Liver (tissue), 9 donors: ENCODE data around the gene CIZ1. TPM values are rescaled to one million over a fixed set of nuclear protein-coding genes. Genes with fewer than 3 reads are reported as not detected.

Experiments used
- DNase-seq: peaks from one replicate; pipeline ENCODE4 v3.0.0-alpha.2; 2017; ENCODE audit warnings: low spot score
- H3K27ac ChIP-seq, 2 donors: one replicate each; pipeline ENCODE4 v1.7.0; 2013; ENCODE audit warnings: inconsistent platforms in 2 of 2, low read length in 2 of 2, control low read depth in 1 of 2, low read depth in 1 of 2, mild to moderate bottlenecking in 1 of 2
- H3K27me3 ChIP-seq, 4 donors: one replicate each; pipeline versions ENCODE4 v1.6.1 to v1.7.0; 2013; ENCODE audit warnings: low read length in 3 of 4, inconsistent platforms in 1 of 4, mild to moderate bottlenecking in 1 of 4, moderate library complexity in 1 of 4; ENCODE audit not compliant: control insufficient read depth in 4 of 4, insufficient read depth in 4 of 4
- H3K36me3 ChIP-seq, 4 donors: one replicate each; pipeline versions ENCODE4 v1.6.1 to v1.7.0; 2013; ENCODE audit warnings: low read length in 3 of 4, mild to moderate bottlenecking in 3 of 4, low read depth in 1 of 4, moderate library complexity in 1 of 4; ENCODE audit not compliant: control insufficient read depth in 4 of 4, insufficient read depth in 3 of 4
- H3K4me1 ChIP-seq, 4 donors: one replicate each; pipeline versions ENCODE4 v1.6.1 to v1.7.0; 2013; ENCODE audit warnings: low read length in 3 of 4, mild to moderate bottlenecking in 3 of 4, moderate library complexity in 1 of 4; ENCODE audit not compliant: control insufficient read depth in 4 of 4, insufficient read depth in 4 of 4
- H3K4me3 ChIP-seq, 3 donors: one replicate each; pipeline versions ENCODE4 v1.6.1 to v1.7.0; 2013; ENCODE audit warnings: low read length in 3 of 3, control low read depth in 1 of 3, low read depth in 1 of 3, mild to moderate bottlenecking in 1 of 3
- H3K9ac ChIP-seq, 2 donors: one replicate each; pipeline ENCODE4 v1.7.0; 2013; ENCODE audit warnings: low read length in 2 of 2, mild to moderate bottlenecking in 2 of 2, moderate library complexity in 2 of 2, control low read depth in 1 of 2, low read depth in 1 of 2
- H3K9me3 ChIP-seq, 4 donors: one replicate each; pipeline versions ENCODE4 v1.6.1 to v1.7.0; 2013; ENCODE audit warnings: low read length in 3 of 4; ENCODE audit not compliant: control insufficient read depth in 4 of 4
- ATF3 ChIP-seq: IDR thresholded peaks from 2 replicates; pipeline ENCODE4 v1.6.1; 2016; ENCODE audit warnings: antibody characterized with exemption
- CTCF ChIP-seq: fragments of 150-350 bp; IDR thresholded peaks from 2 replicates; pipeline ENCODE4 v1.5.1; 2017; ENCODE audit warnings: improper control_type of control experiment, low read depth, low read length; ENCODE audit not compliant: missing input control
- EGR1 ChIP-seq, 2 donors: IDR thresholded peaks; 2 replicates each; pipeline ENCODE4 v1.6.1; 2016 to 2018; ENCODE audit warnings: antibody characterized with exemption in 2 of 2, low read depth in 2 of 2
- FOXA1 ChIP-seq: IDR thresholded peaks from 2 replicates; pipeline ENCODE4 v1.6.1; 2016; ENCODE audit warnings: antibody characterized with exemption
- FOXA2 ChIP-seq: IDR thresholded peaks from 2 replicates; pipeline ENCODE4 v1.6.1; 2016; ENCODE audit warnings: antibody characterized with exemption
- GABPA ChIP-seq, 2 donors: IDR thresholded peaks in 1 of 2; conservative IDR thresholded peaks in 1 of 2; 2 replicates each; pipeline ENCODE4 v1.6.1; 2016; ENCODE audit warnings: antibody characterized with exemption in 2 of 2, mild to moderate bottlenecking in 1 of 2, moderate library complexity in 1 of 2
- HNF4A ChIP-seq, 2 donors: conservative IDR thresholded peaks; 2 replicates each; pipeline ENCODE4 v1.6.1; 2016; ENCODE audit warnings: antibody characterized with exemption in 2 of 2, mild to moderate bottlenecking in 2 of 2
- HNF4G ChIP-seq: IDR thresholded peaks from 2 replicates; pipeline ENCODE4 v1.6.1; 2016; ENCODE audit warnings: antibody characterized with exemption
- REST ChIP-seq: IDR thresholded peaks from 2 replicates; pipeline ENCODE4 v1.6.1; 2016; ENCODE audit warnings: antibody characterized with exemption, mild to moderate bottlenecking
- SP1 ChIP-seq: IDR thresholded peaks from 2 replicates; pipeline ENCODE4 v1.6.1; 2018; ENCODE audit warnings: antibody characterized with exemption, mild to moderate bottlenecking
- TAF1 ChIP-seq: conservative IDR thresholded peaks from 2 replicates; pipeline ENCODE4 v1.6.1; 2016; ENCODE audit warnings: antibody characterized with exemption, mild to moderate bottlenecking
- ZBTB33 ChIP-seq: IDR thresholded peaks from 2 replicates; pipeline ENCODE4 v1.6.1; 2016; ENCODE audit warnings: antibody characterized with exemption
- WGBS: extraction: QIAGEN DNeasy Blood & Tissue Kit; methylation state at CpG from one replicate; pipeline ENCODE4 v1.1.7; 2013; 5-methylcytosine and 5-hydroxymethylcytosine counted together
- polyA plus RNA-seq, 2 donors: library from polyadenylated mRNA; stranded (reverse) in 1 of 2; unstranded in 1 of 2; fragments of 200-250 nt in 1 of 2; fragments of >200 nt in 1 of 2; fragmentation: Nextera tagmentation in 1 of 2; extraction: Ambion mirVana in 1 of 2; gene quantifications; one replicate each; pipeline versions ENCODE4 v1.2.1 to v1.2.3, GENCODE V29; 2013 to 2015
- total RNA-seq, 2 donors: library from RNA; depleted of rRNA; stranded (reverse); fragments of >200 nt; gene quantifications; one replicate each; pipeline ENCODE4 v1.2.3, GENCODE V29; 2014
- donor health status: healthy.
- donor health status: healthy.
- donor health status: healthy.
- donor health status: healthy.
- donor health status: healthy.

Gene CIZ1
- total and polyA plus RNA-seq, 4 donors = 12.5 to 15.5 (median 13.7) TPM

- H3K27me3 ChIP-seq = no peaks in the 10 kb centered on the region
- H3K9me3 ChIP-seq = no peaks in the 10 kb centered on the region
- TF ChIP-seq FOXA2 (no peak), CTCF (no peak), ZBTB33 (no peak), TAF1 (no peak), HNF4A (conservative IDR thresholded peaks at IDR 0.05) (no peak), FOXA1 (no peak), HNF4G (no peak), GABPA (IDR thresholded peaks at IDR 0.05 in 1 of 2, conservative IDR thresholded peaks at IDR 0.05 in 1 of 2) (no peak)
- H3K36me3 ChIP-seq = peaks cover 12 to 47% (median 33%) of the 10 kb centered on the region in 4 donors
- no peak overlapping the region for H3K27ac ChIP-seq
- DNase-seq = no peak
- no peaks in the 10 kb centered on the region for H3K4me1 ChIP-seq
- H3K4me3 ChIP-seq = no peak overlapping the region
- no peak overlapping the region for H3K9ac ChIP-seq
- 94% methylated on average over 8 of the region's 8 CpGs for WGBS
Measured at GRCh38 chr9:128168731-128169308, 22.6 kb downstream of the CIZ1 start.

- H3K27ac ChIP-seq = no peak overlapping the region
- H3K9ac ChIP-seq = no peak overlapping the region
- TF ChIP-seq GABPA (IDR thresholded peaks at IDR 0.05 in 1 of 2, conservative IDR thresholded peaks at IDR 0.05 in 1 of 2) (no peak), HNF4G (no peak), REST (no peak), CTCF (no peak), EGR1 (IDR thresholded peaks at IDR 0.05; ENCODE audit: low read depth in 2 of 2) (no peak), FOXA2 (no peak), FOXA1 (no peak), ATF3 (no peak), ZBTB33 (no peak), SP1 (no peak), TAF1 (no peak)
- no peaks in the 10 kb centered on the region for H3K9me3 ChIP-seq
- H3K36me3 ChIP-seq = peaks cover 12 to 52% (median 33%) of the 10 kb centered on the region in 4 donors
- no peak for DNase-seq
- no peak overlapping the region for H3K4me3 ChIP-seq
- no peaks in the 10 kb centered on the region for H3K4me1 ChIP-seq
- 99% methylated on average over 4 of the region's 4 CpGs for WGBS
- H3K27me3 ChIP-seq = no peaks in the 10 kb centered on the region
Measured at GRCh38 chr9:128167209-128167608, 24.2 kb downstream of the CIZ1 start.
